ENCODE data around the gene SLC2A6.

DNA sequence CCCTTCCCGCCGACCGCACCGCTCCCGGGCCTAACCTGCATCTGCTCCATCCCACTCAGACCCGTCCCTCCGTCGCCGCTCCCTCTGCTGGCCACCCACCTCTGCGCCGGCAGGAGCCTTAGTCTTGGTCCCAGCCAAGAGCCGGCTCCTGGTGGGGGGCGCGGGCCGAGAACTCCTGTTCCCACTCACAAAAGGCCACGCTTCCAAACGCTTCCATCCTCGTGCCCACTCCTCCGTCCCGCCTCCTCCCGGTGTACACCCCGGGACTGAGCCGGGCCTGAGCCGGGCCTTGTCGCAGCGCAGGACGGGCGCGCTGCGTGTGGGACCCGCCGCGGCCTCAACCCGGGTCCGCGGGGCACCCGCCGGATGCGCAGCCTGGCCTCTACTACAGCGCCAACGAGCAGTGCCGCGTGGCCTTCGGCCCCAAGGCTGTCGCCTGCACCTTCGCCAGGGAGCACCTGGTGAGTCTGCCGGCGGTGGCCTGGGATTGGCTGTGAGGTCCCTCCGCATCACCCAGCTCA is 49.2 kb downstream of the SLC2A6 start:
- TF ChIP-seq, protein P1, sequence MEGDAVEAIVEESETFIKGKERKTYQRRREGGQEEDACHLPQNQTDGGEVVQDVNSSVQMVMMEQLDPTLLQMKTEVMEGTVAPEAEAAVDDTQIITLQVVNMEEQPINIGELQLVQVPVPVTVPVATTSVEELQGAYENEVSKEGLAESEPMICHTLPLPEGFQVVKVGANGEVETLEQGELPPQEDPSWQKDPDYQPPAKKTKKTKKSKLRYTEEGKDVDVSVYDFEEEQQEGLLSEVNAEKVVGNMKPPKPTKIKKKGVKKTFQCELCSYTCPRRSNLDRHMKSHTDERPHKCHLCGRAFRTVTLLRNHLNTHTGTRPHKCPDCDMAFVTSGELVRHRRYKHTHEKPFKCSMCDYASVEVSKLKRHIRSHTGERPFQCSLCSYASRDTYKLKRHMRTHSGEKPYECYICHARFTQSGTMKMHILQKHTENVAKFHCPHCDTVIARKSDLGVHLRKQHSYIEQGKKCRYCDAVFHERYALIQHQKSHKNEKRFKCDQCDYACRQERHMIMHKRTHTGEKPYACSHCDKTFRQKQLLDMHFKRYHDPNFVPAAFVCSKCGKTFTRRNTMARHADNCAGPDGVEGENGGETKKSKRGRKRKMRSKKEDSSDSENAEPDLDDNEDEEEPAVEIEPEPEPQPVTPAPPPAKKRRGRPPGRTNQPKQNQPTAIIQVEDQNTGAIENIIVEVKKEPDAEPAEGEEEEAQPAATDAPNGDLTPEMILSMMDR (IDR thresholded peaks at IDR 0.05), result peak in 1 of 3 donors; percentile 11
- no peak for TF ChIP-seq POLR2AphosphoS5 (IDR thresholded peaks at IDR 0.05)

Data from breast epithelium (tissue), 3 donors.